K562 (cell line): Measurements from ENCODE around the gene MYL6B. TPM values are rescaled to one million over a fixed set of nuclear protein-coding genes. Genes with fewer than 3 reads are reported as not detected.
A peak's percentile ranks its signal among the peaks of the same experiment; 100 is the strongest.

Source experiments
- BDP1 ChIP-seq: IDR thresholded peaks from 3 replicates; pipeline ENCODE4 v1.6.1; 2011; ENCODE audit not compliant: insufficient read length, insufficient read depth
- BRD4 ChIP-seq: fragments of 200-600 bp; sonication (generic); IDR thresholded peaks from 2 replicates; pipeline ENCODE4 v1.6.1; 2017; ENCODE audit warnings: inconsistent platforms
- CAMTA2 ChIP-seq: fragments of 250-450 bp; sonication (Bioruptor Pico); conservative IDR thresholded peaks from 2 replicates; pipeline ENCODE4 v1.5.1; 2022
- CEBPG ChIP-seq, 3 experiments: fragments of 200-800 bp in 1 of 3; sonication (Bioruptor generic) in 1 of 3; sonication (generic) in 1 of 3; formaldehyde crosslinking in 1 of 3; IDR thresholded peaks in 2 of 3; conservative IDR thresholded peaks in 1 of 3; 2 replicates each; pipeline versions ENCODE4 v1.6.1 to v1.8.0; 2016 to 2022; ENCODE audit warnings: missing compliant biosample characterization in 2 of 3, missing genetic modification characterization in 2 of 3, mild to moderate bottlenecking in 1 of 3, missing genetic modification reagents in 1 of 3
- ERF ChIP-seq: fragments of 450-650 bp; formaldehyde crosslinking; IDR thresholded peaks from 2 replicates; pipeline ENCODE4 v1.4.0; 2020; ENCODE audit warnings: mild to moderate bottlenecking, mixed read lengths
- FUS ChIP-seq: fragments of 200-400 bp; formaldehyde crosslinking; optimal IDR thresholded peaks from 2 replicates; pipeline ENCODE3; 2017; ENCODE audit warnings: low read depth, low read length
- ILK ChIP-seq: fragments of 450-650 bp; IDR thresholded peaks from 2 replicates; pipeline ENCODE4 v1.6.1; 2016; ENCODE audit warnings: missing genetic modification characterization, low read depth, mild to moderate bottlenecking, missing compliant biosample characterization, moderate library complexity, borderline replicate concordance
- MAFF ChIP-seq: IDR thresholded peaks from 2 replicates; pipeline ENCODE4 v1.6.1; 2012; ENCODE audit warnings: low read length, improper control_type of control experiment
- NR2C2 ChIP-seq, 2 experiments: fragments of 200-800 bp in 1 of 2; sonication (Bioruptor generic) in 1 of 2; sonication (generic) in 1 of 2; formaldehyde crosslinking in 1 of 2; IDR thresholded peaks; 2 replicates each; pipeline versions ENCODE4 v1.6.1 to v1.8.0; 2016 to 2022; ENCODE audit warnings: mild to moderate bottlenecking in 1 of 2, missing compliant biosample characterization in 1 of 2, missing genetic modification characterization in 1 of 2, missing genetic modification reagents in 1 of 2
- POLR2AphosphoS5 ChIP-seq: IDR thresholded peaks from 2 replicates; pipeline ENCODE4 v1.6.1; 2011; ENCODE audit warnings: mild to moderate bottlenecking, low read depth, low read length, moderate library complexity; ENCODE audit not compliant: control insufficient read depth, insufficient read depth
- TBP ChIP-seq: optimal IDR thresholded peaks from 2 replicates; pipeline ENCODE3; 2011; ENCODE audit warnings: low read depth, low read length, improper control_type of control experiment
- ZBTB17 ChIP-seq: fragments of 450-650 bp; formaldehyde crosslinking; IDR thresholded peaks from 2 replicates; pipeline ENCODE4 v1.4.0; 2020; ENCODE audit warnings: mild to moderate bottlenecking
- ZNF23 ChIP-seq: fragments of 250-450 bp; sonication (Bioruptor Pico); IDR thresholded peaks from 2 replicates; pipeline ENCODE4 v1.4.0; 2020; ENCODE audit warnings: mild to moderate bottlenecking
- ZNF347 ChIP-seq: fragments of 450-650 bp; formaldehyde crosslinking; IDR thresholded peaks from 2 replicates; pipeline ENCODE4 v1.4.0; 2020; ENCODE audit warnings: low read depth, mild to moderate bottlenecking, moderate library complexity
- polyA plus RNA-seq, 8 experiments: library from polyadenylated mRNA; depleted of rRNA in 4 of 8; stranded (reverse) in 5 of 8; unstranded in 3 of 8; fragments of >200 nt; fragmentation: Nextera tagmentation in 2 of 8; fragmentation: Illumina TruSeq in 1 of 8; extraction: Ambion mirVana in 2 of 8; extraction: Trizol in 1 of 8; gene quantifications; 2 replicates each; pipeline versions ENCODE4 v1.2.1 to v1.2.3, GENCODE V29; 2011 to 2014; ENCODE audit warnings: inconsistent platforms in 1 of 8, missing spikeins in 1 of 8
- total RNA-seq, 7 experiments: library from RNA; depleted of rRNA in 6 of 7; stranded (reverse); fragments of >200 nt in 6 of 7; fragmentation: Illumina TruSeq in 2 of 7; extraction: Trizol in 2 of 7; gene quantifications; 2 replicates each; pipeline versions ENCODE4 v1.2.1 to v1.2.3, GENCODE V29; 2011 to 2021; ENCODE audit warnings: low replicate concordance in 1 of 7
- TF ChIP-seq, protein P1 (sequence below): fragments of 450-650 bp; IDR thresholded peaks from 2 replicates; pipeline ENCODE4 v1.6.1; 2016; ENCODE audit warnings: missing biosample characterization, missing genetic modification characterization
- TF ChIP-seq, protein P2 (sequence below): fragments of 450-650 bp; IDR thresholded peaks from 2 replicates; pipeline ENCODE4 v1.6.1; 2017; ENCODE audit warnings: antibody characterized with exemption
- TF ChIP-seq, protein P3 (sequence below): sonication (generic); formaldehyde crosslinking; IDR thresholded peaks from 2 replicates; pipeline ENCODE4 v1.8.1; 2023; ENCODE audit warnings: missing genetic modification reagents, mild to moderate bottlenecking, borderline replicate concordance
- TF ChIP-seq, protein P4 (sequence below): sonication (generic); IDR thresholded peaks from 2 replicates; pipeline ENCODE4 v1.6.1; 2016

The MYL6B gene
- total and polyA plus RNA-seq, 9 of the 15 experiments (the other 6 are each of a cell fraction or from before 2014, with no cell fraction given): 42.8 to 77.3 (median 68.6) TPM

DNA sequence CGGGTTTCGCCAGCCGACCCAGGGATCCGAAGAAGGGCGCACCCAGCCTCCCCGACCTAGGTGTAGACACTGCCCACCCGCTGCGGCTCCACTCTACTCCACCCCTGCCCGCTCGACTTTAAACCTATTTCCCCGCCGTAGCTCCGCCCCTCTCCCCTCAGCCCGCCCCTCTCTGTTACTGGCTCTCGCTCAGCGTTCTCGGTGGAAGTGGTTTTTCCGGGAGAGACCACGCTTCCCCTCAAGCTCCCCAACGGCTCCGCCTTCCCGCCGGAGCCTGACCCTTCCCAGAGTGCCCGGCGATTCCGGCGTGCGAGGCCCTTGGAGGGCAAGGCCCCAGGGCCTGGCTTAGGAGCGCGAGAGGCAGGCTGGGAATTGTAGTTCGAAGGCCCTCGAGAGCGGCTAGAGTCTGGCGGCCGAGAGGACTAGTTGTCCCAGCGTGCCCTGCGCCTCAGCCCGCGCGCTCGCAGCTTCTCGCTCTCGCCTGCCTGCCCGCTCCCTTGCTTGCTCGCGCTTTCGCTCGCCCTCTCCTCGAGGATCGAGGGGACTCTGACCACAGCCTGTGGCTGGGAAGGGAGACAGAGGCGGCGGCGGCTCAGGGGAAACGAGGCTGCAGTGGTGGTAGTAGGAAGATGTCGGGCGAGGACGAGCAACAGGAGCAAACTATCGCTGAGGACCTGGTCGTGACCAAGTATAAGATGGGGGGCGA, 48.1 kb upstream of the MYL6B start, which contains the start of gene PA2G4 (continued):
- peak; percentile 93 for TF ChIP-seq NR2C2 (CRISPR knock-in tag; IDR thresholded peaks at IDR 0.05)
- peak; percentile 98 for TF ChIP-seq NR2C2 (tag; IDR thresholded peaks at IDR 0.05)
- TF ChIP-seq BDP1: no peak
- TF ChIP-seq, protein P1, sequence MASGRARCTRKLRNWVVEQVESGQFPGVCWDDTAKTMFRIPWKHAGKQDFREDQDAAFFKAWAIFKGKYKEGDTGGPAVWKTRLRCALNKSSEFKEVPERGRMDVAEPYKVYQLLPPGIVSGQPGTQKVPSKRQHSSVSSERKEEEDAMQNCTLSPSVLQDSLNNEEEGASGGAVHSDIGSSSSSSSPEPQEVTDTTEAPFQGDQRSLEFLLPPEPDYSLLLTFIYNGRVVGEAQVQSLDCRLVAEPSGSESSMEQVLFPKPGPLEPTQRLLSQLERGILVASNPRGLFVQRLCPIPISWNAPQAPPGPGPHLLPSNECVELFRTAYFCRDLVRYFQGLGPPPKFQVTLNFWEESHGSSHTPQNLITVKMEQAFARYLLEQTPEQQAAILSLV (tag): no peak
- no peak for TF ChIP-seq ILK (tag)
- TF ChIP-seq, protein P2, sequence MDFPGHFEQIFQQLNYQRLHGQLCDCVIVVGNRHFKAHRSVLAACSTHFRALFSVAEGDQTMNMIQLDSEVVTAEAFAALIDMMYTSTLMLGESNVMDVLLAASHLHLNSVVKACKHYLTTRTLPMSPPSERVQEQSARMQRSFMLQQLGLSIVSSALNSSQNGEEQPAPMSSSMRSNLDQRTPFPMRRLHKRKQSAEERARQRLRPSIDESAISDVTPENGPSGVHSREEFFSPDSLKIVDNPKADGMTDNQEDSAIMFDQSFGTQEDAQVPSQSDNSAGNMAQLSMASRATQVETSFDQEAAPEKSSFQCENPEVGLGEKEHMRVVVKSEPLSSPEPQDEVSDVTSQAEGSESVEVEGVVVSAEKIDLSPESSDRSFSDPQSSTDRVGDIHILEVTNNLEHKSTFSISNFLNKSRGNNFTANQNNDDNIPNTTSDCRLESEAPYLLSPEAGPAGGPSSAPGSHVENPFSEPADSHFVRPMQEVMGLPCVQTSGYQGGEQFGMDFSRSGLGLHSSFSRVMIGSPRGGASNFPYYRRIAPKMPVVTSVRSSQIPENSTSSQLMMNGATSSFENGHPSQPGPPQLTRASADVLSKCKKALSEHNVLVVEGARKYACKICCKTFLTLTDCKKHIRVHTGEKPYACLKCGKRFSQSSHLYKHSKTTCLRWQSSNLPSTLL: peak; percentile 70; the same call in 1 of the 2 replicates
- TF ChIP-seq ZBTB17: 0 out of 2 replicates have a peak, but pooled peaks have one; percentile 50
- TF ChIP-seq MAFF: no peak
- TF ChIP-seq CAMTA2: peak; percentile 77; the same call in 1 of the 2 replicates
- TF ChIP-seq TBP: peak; percentile 94
- TF ChIP-seq BRD4: no peak
- peak; percentile 61 for TF ChIP-seq POLR2AphosphoS5
- no peak for TF ChIP-seq ZNF347
- TF ChIP-seq, protein P3, sequence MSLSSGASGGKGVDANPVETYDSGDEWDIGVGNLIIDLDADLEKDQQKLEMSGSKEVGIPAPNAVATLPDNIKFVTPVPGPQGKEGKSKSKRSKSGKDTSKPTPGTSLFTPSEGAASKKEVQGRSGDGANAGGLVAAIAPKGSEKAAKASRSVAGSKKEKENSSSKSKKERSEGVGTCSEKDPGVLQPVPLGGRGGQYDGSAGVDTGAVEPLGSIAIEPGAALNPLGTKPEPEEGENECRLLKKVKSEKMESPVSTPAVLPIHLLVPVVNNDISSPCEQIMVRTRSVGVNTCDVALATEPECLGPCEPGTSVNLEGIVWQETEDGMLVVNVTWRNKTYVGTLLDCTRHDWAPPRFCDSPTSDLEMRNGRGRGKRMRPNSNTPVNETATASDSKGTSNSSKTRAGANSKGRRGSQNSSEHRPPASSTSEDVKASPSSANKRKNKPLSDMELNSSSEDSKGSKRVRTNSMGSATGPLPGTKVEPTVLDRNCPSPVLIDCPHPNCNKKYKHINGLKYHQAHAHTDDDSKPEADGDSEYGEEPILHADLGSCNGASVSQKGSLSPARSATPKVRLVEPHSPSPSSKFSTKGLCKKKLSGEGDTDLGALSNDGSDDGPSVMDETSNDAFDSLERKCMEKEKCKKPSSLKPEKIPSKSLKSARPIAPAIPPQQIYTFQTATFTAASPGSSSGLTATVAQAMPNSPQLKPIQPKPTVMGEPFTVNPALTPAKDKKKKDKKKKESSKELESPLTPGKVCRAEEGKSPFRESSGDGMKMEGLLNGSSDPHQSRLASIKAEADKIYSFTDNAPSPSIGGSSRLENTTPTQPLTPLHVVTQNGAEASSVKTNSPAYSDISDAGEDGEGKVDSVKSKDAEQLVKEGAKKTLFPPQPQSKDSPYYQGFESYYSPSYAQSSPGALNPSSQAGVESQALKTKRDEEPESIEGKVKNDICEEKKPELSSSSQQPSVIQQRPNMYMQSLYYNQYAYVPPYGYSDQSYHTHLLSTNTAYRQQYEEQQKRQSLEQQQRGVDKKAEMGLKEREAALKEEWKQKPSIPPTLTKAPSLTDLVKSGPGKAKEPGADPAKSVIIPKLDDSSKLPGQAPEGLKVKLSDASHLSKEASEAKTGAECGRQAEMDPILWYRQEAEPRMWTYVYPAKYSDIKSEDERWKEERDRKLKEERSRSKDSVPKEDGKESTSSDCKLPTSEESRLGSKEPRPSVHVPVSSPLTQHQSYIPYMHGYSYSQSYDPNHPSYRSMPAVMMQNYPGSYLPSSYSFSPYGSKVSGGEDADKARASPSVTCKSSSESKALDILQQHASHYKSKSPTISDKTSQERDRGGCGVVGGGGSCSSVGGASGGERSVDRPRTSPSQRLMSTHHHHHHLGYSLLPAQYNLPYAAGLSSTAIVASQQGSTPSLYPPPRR (CRISPR knock-in tag): no peak
- TF ChIP-seq, protein P4, sequence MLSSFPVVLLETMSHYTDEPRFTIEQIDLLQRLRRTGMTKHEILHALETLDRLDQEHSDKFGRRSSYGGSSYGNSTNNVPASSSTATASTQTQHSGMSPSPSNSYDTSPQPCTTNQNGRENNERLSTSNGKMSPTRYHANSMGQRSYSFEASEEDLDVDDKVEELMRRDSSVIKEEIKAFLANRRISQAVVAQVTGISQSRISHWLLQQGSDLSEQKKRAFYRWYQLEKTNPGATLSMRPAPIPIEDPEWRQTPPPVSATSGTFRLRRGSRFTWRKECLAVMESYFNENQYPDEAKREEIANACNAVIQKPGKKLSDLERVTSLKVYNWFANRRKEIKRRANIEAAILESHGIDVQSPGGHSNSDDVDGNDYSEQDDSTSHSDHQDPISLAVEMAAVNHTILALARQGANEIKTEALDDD: peak; percentile 75; the same call in 1 of the 2 replicates
- TF ChIP-seq ZNF23 (CRISPR knock-in tag): no peak
- TF ChIP-seq FUS: no peak
- TF ChIP-seq CEBPG (CRISPR knock-in tag; IDR thresholded peaks at IDR 0.05): peak; percentile 29
- no peak for TF ChIP-seq CEBPG (tag; conservative IDR thresholded peaks at IDR 0.05 in 1 of 2, IDR thresholded peaks at IDR 0.05 in 1 of 2)
- TF ChIP-seq ERF (CRISPR knock-in tag): peak; percentile 68; the same call in 1 of the 2 replicates
